HG03097 (cell line): ENCODE data around the gene SUCNR1.
"Not testable (repeated sequence)": the region's sequence is repeated elsewhere in the genome, so short reads cannot be mapped to it uniquely, and the experiment has no call there.

Experiments
- ATAC-seq: cut with Tn5 transposase; IDR thresholded peaks from one replicate; pipeline ENCODE4 v1.9.1; 2021; ENCODE audit not compliant: unreplicated experiment, low FRiP score

SUCNR1 gene

GRCh38 chr3:151869181-151869580 is 4.3 kb upstream of the SUCNR1 start:
- no peak for ATAC-seq

- peak; percentile 63 for ATAC-seq
These were observed 1.6 kb upstream of the SUCNR1 start for GRCh38 chr3:151871639-151872468.

GRCh38 chr3:151874079-151874478 is 636 bp downstream of the SUCNR1 start:
- not testable (repeated sequence) for ATAC-seq

- ATAC-seq, result peak; percentile 84
These were observed 2.3 kb downstream of the SUCNR1 start for GRCh38 chr3:151875759-151876158.

GRCh38 chr3:151877269-151877668 is 3.8 kb downstream of the SUCNR1 start:
- no peak for ATAC-seq

GRCh38 chr3:151878465-151878864 is 5.0 kb downstream of the SUCNR1 start:
- no peak for ATAC-seq

- no peak for ATAC-seq
These were observed 5.6 kb downstream of the SUCNR1 start for GRCh38 chr3:151879037-151879436.

- ATAC-seq, result no peak
These were observed 6.4 kb downstream of the SUCNR1 start for GRCh38 chr3:151879679-151880415.

GRCh38 chr3:151880416-151880690 is 6.9 kb downstream of the SUCNR1 start:
- ATAC-seq, result no peak

GRCh38 chr3:151881137-151881536 is 7.7 kb downstream of the SUCNR1 start:
- no peak for ATAC-seq

GRCh38 chr3:151885397-151885796 is 12.0 kb downstream of the SUCNR1 start:
- ATAC-seq, result not testable (repeated sequence)

GRCh38 chr3:151887450-151888211 is 14.2 kb downstream of the SUCNR1 start:
- not testable (repeated sequence) for ATAC-seq

GRCh38 chr3:151890721-151891141 is 17.3 kb downstream of the SUCNR1 start:
- peak; percentile 69 for ATAC-seq

- no peak for ATAC-seq
These were observed 18.3 kb downstream of the SUCNR1 start for GRCh38 chr3:151891721-151892120.

GRCh38 chr3:151894219-151894618 is 20.8 kb downstream of the SUCNR1 start:
- ATAC-seq, result no peak

- ATAC-seq, result no peak
These were observed 22.2 kb downstream of the SUCNR1 start for GRCh38 chr3:151895478-151896241.

GRCh38 chr3:151896246-151897012 is 23.0 kb downstream of the SUCNR1 start:
- ATAC-seq, result no peak

- not testable (repeated sequence) for ATAC-seq
These were observed 24.7 kb downstream of the SUCNR1 start for GRCh38 chr3:151898121-151898520.

- not testable (repeated sequence) for ATAC-seq
These were observed 25.3 kb downstream of the SUCNR1 start for GRCh38 chr3:151898564-151899261.
